ENCODE data around the gene ELAVL1. TPM values are rescaled to one million over a fixed set of nuclear protein-coding genes. Genes with fewer than 3 reads are reported as not detected.

ELAVL1 gene
- total and polyA plus RNA-seq, 2 of the 13 experiments (the other 11 are each of a cell fraction or from before 2014, with no cell fraction given): 27.9 to 38.4 TPM

DNA sequence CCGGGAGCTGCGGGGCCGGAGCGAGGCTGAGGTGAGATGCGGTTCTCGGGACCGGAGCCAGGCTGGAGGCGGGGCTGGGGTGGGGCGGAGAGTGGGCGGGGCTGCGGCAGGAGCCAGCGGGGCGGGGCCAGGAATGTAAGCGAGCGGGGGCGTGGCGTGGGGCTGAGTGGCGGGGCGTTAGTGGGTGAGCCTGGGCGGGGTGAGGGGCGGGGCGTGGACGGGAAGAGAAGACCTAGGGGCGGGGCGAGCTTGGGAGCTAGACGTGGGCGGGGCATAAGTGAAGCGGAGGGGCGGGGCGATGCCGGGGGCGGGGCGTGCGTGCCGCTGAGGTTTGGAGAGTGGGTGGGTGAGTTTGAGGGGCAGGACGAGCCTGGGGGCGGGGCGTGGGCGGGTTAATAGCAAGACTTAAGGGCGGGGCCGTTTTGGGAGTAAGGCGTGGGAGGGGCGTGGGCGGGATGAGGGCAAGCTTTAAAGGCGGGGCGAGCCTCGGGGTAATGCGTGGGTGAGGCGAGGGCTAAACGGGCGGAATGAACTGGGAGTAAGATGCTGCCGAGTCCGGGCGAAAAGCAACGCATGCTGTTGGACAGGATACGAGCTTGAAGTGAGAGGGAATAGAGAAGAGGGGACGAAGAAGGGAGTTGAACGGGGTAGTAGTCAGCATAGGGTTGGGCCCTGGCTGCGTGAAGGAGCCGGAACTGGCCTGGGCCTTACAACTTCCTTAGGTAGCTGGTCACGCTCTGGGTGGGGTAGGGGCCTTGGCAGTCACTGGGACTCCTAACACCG is 84.7 kb downstream of the ELAVL1 start (continued):
- no peak for TF ChIP-seq SIN3B (IDR thresholded peaks at IDR 0.05; ENCODE audit: low read length)
- TF ChIP-seq ZFP36 (IDR thresholded peaks at IDR 0.05; ENCODE audit: borderline replicate concordance, low read depth, low read length, partially characterized antibody): no peak
- TF ChIP-seq, protein P1, sequence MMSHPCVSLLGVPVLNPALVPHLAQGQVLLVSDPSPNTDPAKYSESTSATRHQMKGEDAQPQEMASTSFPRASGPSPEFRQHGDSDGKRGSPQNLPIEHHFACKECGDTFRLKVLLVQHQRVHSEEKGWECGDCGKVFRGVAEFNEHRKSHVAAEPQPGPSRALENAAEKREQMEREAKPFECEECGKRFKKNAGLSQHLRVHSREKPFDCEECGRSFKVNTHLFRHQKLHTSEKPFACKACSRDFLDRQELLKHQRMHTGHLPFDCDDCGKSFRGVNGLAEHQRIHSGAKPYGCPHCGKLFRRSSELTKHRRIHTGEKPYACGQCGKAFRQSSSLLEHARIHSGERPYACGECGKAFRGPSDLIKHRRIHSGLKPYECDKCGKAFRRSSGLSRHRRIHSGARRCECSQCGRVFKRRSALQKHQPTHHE (CRISPR knock-in tag; IDR thresholded peaks at IDR 0.05; ENCODE audit: borderline replicate concordance): no peak
- no peak for TF ChIP-seq SALL2 (CRISPR knock-in tag; IDR thresholded peaks at IDR 0.05)
- no peak for TF ChIP-seq GLI4 (CRISPR knock-in tag; IDR thresholded peaks at IDR 0.05; ENCODE audit: borderline replicate concordance)
- TF ChIP-seq, protein P2, sequence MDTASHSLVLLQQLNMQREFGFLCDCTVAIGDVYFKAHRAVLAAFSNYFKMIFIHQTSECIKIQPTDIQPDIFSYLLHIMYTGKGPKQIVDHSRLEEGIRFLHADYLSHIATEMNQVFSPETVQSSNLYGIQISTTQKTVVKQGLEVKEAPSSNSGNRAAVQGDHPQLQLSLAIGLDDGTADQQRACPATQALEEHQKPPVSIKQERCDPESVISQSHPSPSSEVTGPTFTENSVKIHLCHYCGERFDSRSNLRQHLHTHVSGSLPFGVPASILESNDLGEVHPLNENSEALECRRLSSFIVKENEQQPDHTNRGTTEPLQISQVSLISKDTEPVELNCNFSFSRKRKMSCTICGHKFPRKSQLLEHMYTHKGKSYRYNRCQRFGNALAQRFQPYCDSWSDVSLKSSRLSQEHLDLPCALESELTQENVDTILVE (CRISPR knock-in tag; IDR thresholded peaks at IDR 0.05): no peak; the same call in 1 of the 2 replicates
- no peak for TF ChIP-seq FIP1L1 (IDR thresholded peaks at IDR 0.05; ENCODE audit: borderline replicate concordance, insufficient read depth, low read depth, low read length)
- TF ChIP-seq, protein P3, sequence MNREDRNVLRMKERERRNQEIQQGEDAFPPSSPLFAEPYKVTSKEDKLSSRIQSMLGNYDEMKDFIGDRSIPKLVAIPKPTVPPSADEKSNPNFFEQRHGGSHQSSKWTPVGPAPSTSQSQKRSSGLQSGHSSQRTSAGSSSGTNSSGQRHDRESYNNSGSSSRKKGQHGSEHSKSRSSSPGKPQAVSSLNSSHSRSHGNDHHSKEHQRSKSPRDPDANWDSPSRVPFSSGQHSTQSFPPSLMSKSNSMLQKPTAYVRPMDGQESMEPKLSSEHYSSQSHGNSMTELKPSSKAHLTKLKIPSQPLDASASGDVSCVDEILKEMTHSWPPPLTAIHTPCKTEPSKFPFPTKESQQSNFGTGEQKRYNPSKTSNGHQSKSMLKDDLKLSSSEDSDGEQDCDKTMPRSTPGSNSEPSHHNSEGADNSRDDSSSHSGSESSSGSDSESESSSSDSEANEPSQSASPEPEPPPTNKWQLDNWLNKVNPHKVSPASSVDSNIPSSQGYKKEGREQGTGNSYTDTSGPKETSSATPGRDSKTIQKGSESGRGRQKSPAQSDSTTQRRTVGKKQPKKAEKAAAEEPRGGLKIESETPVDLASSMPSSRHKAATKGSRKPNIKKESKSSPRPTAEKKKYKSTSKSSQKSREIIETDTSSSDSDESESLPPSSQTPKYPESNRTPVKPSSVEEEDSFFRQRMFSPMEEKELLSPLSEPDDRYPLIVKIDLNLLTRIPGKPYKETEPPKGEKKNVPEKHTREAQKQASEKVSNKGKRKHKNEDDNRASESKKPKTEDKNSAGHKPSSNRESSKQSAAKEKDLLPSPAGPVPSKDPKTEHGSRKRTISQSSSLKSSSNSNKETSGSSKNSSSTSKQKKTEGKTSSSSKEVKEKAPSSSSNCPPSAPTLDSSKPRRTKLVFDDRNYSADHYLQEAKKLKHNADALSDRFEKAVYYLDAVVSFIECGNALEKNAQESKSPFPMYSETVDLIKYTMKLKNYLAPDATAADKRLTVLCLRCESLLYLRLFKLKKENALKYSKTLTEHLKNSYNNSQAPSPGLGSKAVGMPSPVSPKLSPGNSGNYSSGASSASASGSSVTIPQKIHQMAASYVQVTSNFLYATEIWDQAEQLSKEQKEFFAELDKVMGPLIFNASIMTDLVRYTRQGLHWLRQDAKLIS (CRISPR knock-in tag; IDR thresholded peaks at IDR 0.05): no peak
- no peak for TF ChIP-seq KAT2B (IDR thresholded peaks at IDR 0.05; ENCODE audit: borderline replicate concordance, low read depth, low read length)
- TF ChIP-seq ZNF75D (CRISPR knock-in tag; IDR thresholded peaks at IDR 0.05; ENCODE audit: borderline replicate concordance): no peak
- TF ChIP-seq RBM22 (optimal IDR thresholded peaks at IDR 0.05; ENCODE audit: low read length): no peak
- TF ChIP-seq MYC (CRISPR knock-in tag; IDR thresholded peaks at IDR 0.05; ENCODE audit: borderline replicate concordance): no peak
- no peak for TF ChIP-seq ZFP82 (CRISPR knock-in tag; IDR thresholded peaks at IDR 0.05; ENCODE audit: borderline replicate concordance)
- TF ChIP-seq ZNF260 (CRISPR knock-in tag; IDR thresholded peaks at IDR 0.05; ENCODE audit: borderline replicate concordance, low read depth): no peak
- no peak for TF ChIP-seq MAFG (CRISPR knock-in tag; IDR thresholded peaks at IDR 0.05)
- no peak for TF ChIP-seq EZH2 (conservative IDR thresholded peaks at IDR 0.05; ENCODE audit: low read depth, low read length)
- no peak for TF ChIP-seq CHD4 (IDR thresholded peaks at IDR 0.05; ENCODE audit: borderline replicate concordance, low read length)
- no peak for TF ChIP-seq MTA1 (CRISPR knock-in tag; IDR thresholded peaks at IDR 0.05; ENCODE audit: borderline replicate concordance)
